SK-N-SH treated with all-trans-retinoic acid at 6 μM for 48 hours (cell line): ENCODE data around the gene LENG1.

Experiments used
- ARNTL ChIP-seq: fragments of 450-650 bp; formaldehyde crosslinking; IDR thresholded peaks from 2 replicates; pipeline ENCODE4 v1.5.0; 2020; ENCODE audit warnings: low read depth, mild to moderate bottlenecking, moderate library complexity, borderline replicate concordance
- CREB5 ChIP-seq: fragments of 250-450 bp; sonication (Bioruptor Pico); IDR thresholded peaks from 2 replicates; pipeline ENCODE4 v1.5.1; 2020; ENCODE audit warnings: low read depth, mild to moderate bottlenecking, moderate library complexity
- OSR1 ChIP-seq: fragments of 250-450 bp; sonication (Bioruptor Pico); IDR thresholded peaks from 2 replicates; pipeline ENCODE4 v1.8.0; 2022; ENCODE audit warnings: moderate library complexity, mild to moderate bottlenecking, inconsistent platforms
- RARB ChIP-seq: fragments of 250-450 bp; sonication (Bioruptor Pico); IDR thresholded peaks from 2 replicates; pipeline ENCODE4 v1.8.0; 2021; ENCODE audit warnings: mild to moderate bottlenecking, moderate library complexity
- TF ChIP-seq, protein P1 (sequence below): fragments of 250-450 bp; sonication (Bioruptor Pico); IDR thresholded peaks from 2 replicates; pipeline ENCODE4 v1.8.0; 2020; ENCODE audit warnings: mild to moderate bottlenecking, moderate library complexity, borderline replicate concordance
- TF ChIP-seq, protein P2 (sequence below): fragments of 250-450 bp; sonication (Bioruptor Pico); IDR thresholded peaks from 2 replicates; pipeline ENCODE4 v1.5.1; 2021; ENCODE audit warnings: mild to moderate bottlenecking, moderate library complexity

GRCh38 chr19:54173359-54173699, 13.8 kb upstream of the LENG1 start:
- TF ChIP-seq, protein P1, sequence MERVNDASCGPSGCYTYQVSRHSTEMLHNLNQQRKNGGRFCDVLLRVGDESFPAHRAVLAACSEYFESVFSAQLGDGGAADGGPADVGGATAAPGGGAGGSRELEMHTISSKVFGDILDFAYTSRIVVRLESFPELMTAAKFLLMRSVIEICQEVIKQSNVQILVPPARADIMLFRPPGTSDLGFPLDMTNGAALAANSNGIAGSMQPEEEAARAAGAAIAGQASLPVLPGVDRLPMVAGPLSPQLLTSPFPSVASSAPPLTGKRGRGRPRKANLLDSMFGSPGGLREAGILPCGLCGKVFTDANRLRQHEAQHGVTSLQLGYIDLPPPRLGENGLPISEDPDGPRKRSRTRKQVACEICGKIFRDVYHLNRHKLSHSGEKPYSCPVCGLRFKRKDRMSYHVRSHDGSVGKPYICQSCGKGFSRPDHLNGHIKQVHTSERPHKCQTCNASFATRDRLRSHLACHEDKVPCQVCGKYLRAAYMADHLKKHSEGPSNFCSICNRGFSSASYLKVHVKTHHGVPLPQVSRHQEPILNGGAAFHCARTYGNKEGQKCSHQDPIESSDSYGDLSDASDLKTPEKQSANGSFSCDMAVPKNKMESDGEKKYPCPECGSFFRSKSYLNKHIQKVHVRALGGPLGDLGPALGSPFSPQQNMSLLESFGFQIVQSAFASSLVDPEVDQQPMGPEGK (CRISPR knock-in tag): no peak
- TF ChIP-seq, protein P2, sequence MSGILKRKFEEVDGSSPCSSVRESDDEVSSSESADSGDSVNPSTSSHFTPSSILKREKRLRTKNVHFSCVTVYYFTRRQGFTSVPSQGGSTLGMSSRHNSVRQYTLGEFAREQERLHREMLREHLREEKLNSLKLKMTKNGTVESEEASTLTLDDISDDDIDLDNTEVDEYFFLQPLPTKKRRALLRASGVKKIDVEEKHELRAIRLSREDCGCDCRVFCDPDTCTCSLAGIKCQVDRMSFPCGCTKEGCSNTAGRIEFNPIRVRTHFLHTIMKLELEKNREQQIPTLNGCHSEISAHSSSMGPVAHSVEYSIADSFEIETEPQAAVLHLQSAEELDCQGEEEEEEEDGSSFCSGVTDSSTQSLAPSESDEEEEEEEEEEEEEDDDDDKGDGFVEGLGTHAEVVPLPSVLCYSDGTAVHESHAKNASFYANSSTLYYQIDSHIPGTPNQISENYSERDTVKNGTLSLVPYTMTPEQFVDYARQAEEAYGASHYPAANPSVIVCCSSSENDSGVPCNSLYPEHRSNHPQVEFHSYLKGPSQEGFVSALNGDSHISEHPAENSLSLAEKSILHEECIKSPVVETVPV (CRISPR knock-in tag): no peak
- no peak for TF ChIP-seq RARB (CRISPR knock-in tag)
- TF ChIP-seq OSR1 (CRISPR knock-in tag): no peak
- TF ChIP-seq CREB5: no peak
- TF ChIP-seq ARNTL: no peak
